K562 (cell line): ENCODE results near the gene KCND3. TPM values are rescaled to one million over a fixed set of nuclear protein-coding genes. Genes with fewer than 3 reads are reported as not detected.

Experiments
- ATAC-seq: fragments of 200-7000 bp; cut with Tn5 transposase; 3 replicates; pipeline ENCODE4 v1.9.1; 2020; ENCODE audit warnings: moderate library complexity
- BruUV-seq: library from RNA; stranded (reverse); fragments of 400-500 nt; replicated peaks from 2 replicates; lab custom pipeline; 2021; lab: Mats Ljungman, UMichigan
- CTCF ChIA-PET: fragments of 300-600 bp; formaldehyde crosslinking; extraction: SDS; loops from one replicate; lab custom pipeline; 2021; ENCODE audit warnings: low intra/inter-chr PET ratio; lab: Yijun Ruan, JAX
- POLR2A ChIA-PET: fragments of 300-600, 350-650 bp; sonication (Branson Sonifier 250); formaldehyde crosslinking; extraction: SDS; loops from one replicate; lab custom pipeline; 2021; ENCODE audit warnings: antibody characterized with exemption, inconsistent platforms; lab: Yijun Ruan, JAX
- DNase-seq, 4 experiments: peaks; one replicate each; pipeline versions ENCODE4 v3.0.0 to v3.0.0-alpha.2; 2011 to 2018; ENCODE audit warnings: low spot score in 3 of 4, mixed read lengths in 3 of 4; ENCODE audit errors: extremely low read depth in 1 of 4
- FAIRE-seq: peaks from 2 replicates; lab custom pipeline; 2011; peaks lifted over from hg19 to GRCh38; lab: Jason Lieb, UNC
- H2AFZ ChIP-seq: 2 replicates; pipeline ENCODE4 v1.6.0; 2011; ENCODE audit warnings: low read depth, low read length, control low read depth, inconsistent platforms
- H3K27ac ChIP-seq: fragments of 200-600 bp; 3 replicates; pipeline ENCODE4 v1.8.0; 2011; ENCODE audit warnings: low read depth, mild to moderate bottlenecking, control low read depth, inconsistent platforms, low read length, moderate library complexity, mixed read lengths; ENCODE audit errors: extremely low read depth
- H3K27me3 ChIP-seq, 2 experiments: fragments of 300-600 bp in 1 of 2; 2 replicates in 1 of 2; 3 replicates in 1 of 2; pipeline versions ENCODE4 v1.6.0 to v1.8.0; 2011; ENCODE audit warnings: inconsistent platforms in 2 of 2, low read length in 2 of 2, mild to moderate bottlenecking in 1 of 2, mixed read lengths in 1 of 2, moderate library complexity in 1 of 2; ENCODE audit not compliant: control insufficient read depth in 2 of 2, insufficient read depth in 2 of 2
- H3K36me3 ChIP-seq: fragments of 300-600 bp; 3 replicates; pipeline ENCODE4 v1.8.0; 2011; ENCODE audit warnings: mild to moderate bottlenecking, low read length, inconsistent platforms; ENCODE audit not compliant: control insufficient read depth, insufficient read depth
- H3K4me1 ChIP-seq, 2 experiments: fragments of 200-600 bp in 1 of 2; replicated peaks in 1 of 2; 2 replicates in 1 of 2; 3 replicates in 1 of 2; pipeline versions ENCODE4 v1.5.1 to v1.8.0; 2011; ENCODE audit warnings: inconsistent platforms in 2 of 2, low read length in 2 of 2, mild to moderate bottlenecking in 1 of 2, mixed read lengths in 1 of 2, moderate library complexity in 1 of 2; ENCODE audit not compliant: control insufficient read depth in 2 of 2, insufficient read depth in 2 of 2
- H3K4me2 ChIP-seq: 2 replicates; pipeline ENCODE4 v1.6.1; 2011; ENCODE audit warnings: low read length, control low read depth, inconsistent platforms, mixed read lengths; ENCODE audit not compliant: insufficient read depth
- H3K4me3 ChIP-seq: fragments of 200-600 bp; sonication (generic), shearing (Covaris generic); 2 replicates; pipeline ENCODE4 v1.5.1; 2016; ENCODE audit warnings: control low read depth, inconsistent platforms
- H3K79me2 ChIP-seq: fragments of 200-600 bp; 3 replicates; pipeline ENCODE4 v1.8.0; 2011; ENCODE audit warnings: low read length, inconsistent platforms; ENCODE audit not compliant: control insufficient read depth, insufficient read depth
- H3K9ac ChIP-seq, 2 experiments: 2 replicates each; pipeline versions ENCODE4 v1.6.0 to v1.6.1; 2011; ENCODE audit warnings: low read depth in 2 of 2, low read length in 2 of 2, control low read depth in 1 of 2, inconsistent platforms in 1 of 2, mild to moderate bottlenecking in 1 of 2, mixed read lengths in 1 of 2; ENCODE audit not compliant: insufficient read depth in 1 of 2
- H3K9me1 ChIP-seq: one replicate; pipeline ENCODE4 v1.6.0; 2011; ENCODE audit warnings: inconsistent platforms, mild to moderate bottlenecking, low read length, moderate library complexity; ENCODE audit not compliant: control insufficient read depth, insufficient read depth
- H3K9me3 ChIP-seq: replicated peaks from 2 replicates; pipeline ENCODE4 v1.5.1; 2011; ENCODE audit warnings: low read depth, low read length, inconsistent platforms; ENCODE audit not compliant: control insufficient read depth, insufficient read depth
- H4K20me1 ChIP-seq: replicated peaks from 2 replicates; pipeline ENCODE4 v1.6.1; 2011; ENCODE audit warnings: low read length, inconsistent platforms, mixed read lengths; ENCODE audit not compliant: control insufficient read depth, insufficient read depth
- CBX8 ChIP-seq: fragments of 200-600 bp; sonication (generic); IDR thresholded peaks from 2 replicates; pipeline ENCODE4 v1.6.1; 2012; ENCODE audit warnings: borderline replicate concordance, mixed run types, low read depth, mild to moderate bottlenecking, moderate library complexity, mixed read lengths, low read length, control low read depth, inconsistent platforms; ENCODE audit not compliant: poor library complexity, severe bottlenecking; ENCODE audit errors: extremely low read depth
- HOXB6 ChIP-seq: fragments of 250-450 bp; sonication (Bioruptor Pico); IDR thresholded peaks from 2 replicates; pipeline ENCODE4 v1.5.1; 2022; ENCODE audit warnings: mild to moderate bottlenecking, borderline replicate concordance
- ZNF384 ChIP-seq: IDR thresholded peaks from 2 replicates; pipeline ENCODE4 v1.6.1; 2012; ENCODE audit warnings: low read depth, low read length, improper control_type of control experiment
- ZSCAN32 ChIP-seq: fragments of 450-650 bp; formaldehyde crosslinking; IDR thresholded peaks from 2 replicates; pipeline ENCODE4 v1.4.0; 2020; ENCODE audit warnings: mild to moderate bottlenecking, moderate library complexity
- WGBS: fragments of 100-300 bp; shearing (Covaris generic); methylation state at CpG from one replicate; pipeline ENCODE4 v1.1.6; 2016; ENCODE audit warnings: low coverage, mixed read lengths; ENCODE audit not compliant: insufficient coverage; ENCODE audit errors: missing lambda C conversion rate; 5-methylcytosine and 5-hydroxymethylcytosine counted together
- in situ Hi-C: fragments of 300-500 bp; cut with MboI; formaldehyde crosslinking; loops from 4 replicates; pipeline ENCODE4 v1.15.0; 2018; ENCODE audit warnings: inconsistent platforms, mixed read lengths
- intact Hi-C: fragments of 100-400 bp; cut with micrococcal nuclease; formaldehyde crosslinking; loops from 2 replicates; pipeline ENCODE4 v1.14.2; 2022
- polyA plus RNA-seq, 8 experiments: library from polyadenylated mRNA; depleted of rRNA in 4 of 8; stranded (reverse) in 5 of 8; unstranded in 3 of 8; fragments of >200 nt; fragmentation: Nextera tagmentation in 2 of 8; fragmentation: Illumina TruSeq in 1 of 8; extraction: Ambion mirVana in 2 of 8; extraction: Trizol in 1 of 8; gene quantifications; 2 replicates each; pipeline versions ENCODE4 v1.2.1 to v1.2.3, GENCODE V29; 2011 to 2014; ENCODE audit warnings: inconsistent platforms in 1 of 8, missing spikeins in 1 of 8
- total RNA-seq, 7 experiments: library from RNA; depleted of rRNA in 6 of 7; stranded (reverse); fragments of >200 nt in 6 of 7; fragmentation: Illumina TruSeq in 2 of 7; extraction: Trizol in 2 of 7; gene quantifications; 2 replicates each; pipeline versions ENCODE4 v1.2.1 to v1.2.3, GENCODE V29; 2011 to 2021; ENCODE audit warnings: low replicate concordance in 1 of 7
- TF ChIP-seq, protein P1 (sequence below), 2 experiments: fragments of 450-650 bp in 1 of 2; sonication (generic) in 1 of 2; formaldehyde crosslinking; conservative IDR thresholded peaks; 2 replicates each; pipeline versions ENCODE4 v1.4.0 to v1.8.1; 2020 to 2022; ENCODE audit warnings: mild to moderate bottlenecking in 1 of 2, missing genetic modification reagents in 1 of 2

The KCND3 gene
- total and polyA plus RNA-seq, 9 of the 15 experiments (the other 6 are each of a cell fraction or from before 2014, with no cell fraction given) = not detected

DNA sequence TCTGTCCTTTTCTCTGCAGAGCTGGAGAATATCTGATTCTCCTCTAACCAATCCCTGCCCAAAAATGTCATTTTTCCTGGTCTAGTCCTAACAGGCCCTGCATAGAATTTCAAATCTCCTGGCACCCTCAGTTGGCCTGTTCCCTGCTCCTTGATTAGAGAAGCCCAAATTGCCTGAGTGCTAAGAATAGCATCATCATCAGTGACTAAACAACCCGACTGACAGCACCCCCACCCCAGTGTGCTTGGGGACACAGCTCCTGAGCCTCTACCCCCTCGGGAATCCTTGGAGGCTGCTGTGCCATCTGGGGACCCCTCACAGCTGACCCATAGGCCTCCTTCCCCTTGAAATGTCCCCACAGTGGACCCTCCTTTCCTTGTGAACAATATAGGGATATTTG lies 139.4 kb downstream of the KCND3 start:
- no peaks in the 10 kb centered on the region for H3K4me1 ChIP-seq
- no peak overlapping the region for H3K4me2 ChIP-seq
- no peak for TF ChIP-seq ZSCAN32
- TF ChIP-seq CBX8 = no peak
- TF ChIP-seq, protein P1, sequence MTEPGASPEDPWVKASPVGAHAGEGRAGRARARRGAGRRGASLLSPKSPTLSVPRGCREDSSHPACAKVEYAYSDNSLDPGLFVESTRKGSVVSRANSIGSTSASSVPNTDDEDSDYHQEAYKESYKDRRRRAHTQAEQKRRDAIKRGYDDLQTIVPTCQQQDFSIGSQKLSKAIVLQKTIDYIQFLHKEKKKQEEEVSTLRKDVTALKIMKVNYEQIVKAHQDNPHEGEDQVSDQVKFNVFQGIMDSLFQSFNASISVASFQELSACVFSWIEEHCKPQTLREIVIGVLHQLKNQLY (CRISPR knock-in tag; conservative IDR thresholded peaks at IDR 0.05) = no peak
- TF ChIP-seq ZNF384 = no peak
- TF ChIP-seq HOXB6 = no peak
- H3K36me3 ChIP-seq = no peaks in the 10 kb centered on the region
- no peaks in the 10 kb centered on the region for H3K9me1 ChIP-seq
- BruUV-seq = no TSS peak
- ChIA-PET POLR2A (interaction anchor here (0.6 kb wide), 1 partner anchor 1208 kb away, joined by 4 read pairs; no protein-coding TSS in a partner anchor), CTCF (no interaction called here)
- peaks cover 3% of the 10 kb centered on the region; the same call in 1 of the 2 replicates for H4K20me1 ChIP-seq
- no peak for DNase-seq
- H3K4me3 ChIP-seq = no peak overlapping the region
- no peak overlapping the region for H3K27ac ChIP-seq
- no peak overlapping the region for H3K9ac ChIP-seq
- H3K9me3 ChIP-seq = no peaks in the 10 kb centered on the region
- FAIRE-seq = no peak
- H2AFZ ChIP-seq = no peak overlapping the region
- H3K79me2 ChIP-seq = no peaks in the 10 kb centered on the region
- in situ Hi-C loops = no loop called here
- ATAC-seq = no peak
- peaks cover 8 to 46% of the 10 kb centered on the region in 2 experiments; a peak in 4 of 5 replicates for H3K27me3 ChIP-seq
- 0% methylated on average over 2 of the region's 2 CpGs for WGBS
- intact Hi-C loops = no loop called here
